Measurements from ENCODE around the gene FGF12. TPM values are rescaled to one million over a fixed set of nuclear protein-coding genes. Genes with fewer than 3 reads are reported as not detected.

The FGF12 gene
- total and polyA plus RNA-seq, 2 of the 13 experiments (the other 11 are each of a cell fraction or from before 2014, with no cell fraction given), result 0.07 TPM; not detected in 1

- TF ChIP-seq CSRNP2 (CRISPR knock-in tag; conservative IDR thresholded peaks at IDR 0.05; ENCODE audit: low read depth), result no peak
- TF ChIP-seq, protein P1, sequence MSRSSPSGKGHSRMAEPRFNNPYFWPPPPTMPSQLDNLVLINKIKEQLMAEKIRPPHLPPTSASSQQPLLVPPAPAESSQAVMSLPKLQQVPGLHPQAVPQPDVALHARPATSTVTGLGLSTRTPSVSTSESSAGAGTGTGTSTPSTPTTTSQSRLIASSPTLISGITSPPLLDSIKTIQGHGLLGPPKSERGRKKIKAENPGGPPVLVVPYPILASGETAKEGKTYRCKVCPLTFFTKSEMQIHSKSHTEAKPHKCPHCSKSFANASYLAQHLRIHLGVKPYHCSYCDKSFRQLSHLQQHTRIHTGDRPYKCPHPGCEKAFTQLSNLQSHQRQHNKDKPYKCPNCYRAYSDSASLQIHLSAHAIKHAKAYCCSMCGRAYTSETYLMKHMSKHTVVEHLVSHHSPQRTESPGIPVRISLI (CRISPR knock-in tag; IDR thresholded peaks at IDR 0.05; ENCODE audit: borderline replicate concordance), result no peak
- TF ChIP-seq GZF1 (CRISPR knock-in tag; IDR thresholded peaks at IDR 0.05), result no peak
- TF ChIP-seq SP5 (CRISPR knock-in tag; IDR thresholded peaks at IDR 0.05; ENCODE audit: borderline replicate concordance, low read depth), result no peak
- no peak for TF ChIP-seq TCF12 (IDR thresholded peaks at IDR 0.05)
- no peak for TF ChIP-seq TCF12 (CRISPR knock-in tag; IDR thresholded peaks at IDR 0.05)
- TF ChIP-seq KDM6A (CRISPR knock-in tag; IDR thresholded peaks at IDR 0.05; ENCODE audit: low read depth), result no peak
- TF ChIP-seq FOXK2 (IDR thresholded peaks at IDR 0.05), result no peak
- TF ChIP-seq CENPT (CRISPR knock-in tag; IDR thresholded peaks at IDR 0.05; ENCODE audit: low read depth), result no peak
- no peak for TF ChIP-seq ZBED4 (CRISPR knock-in tag; IDR thresholded peaks at IDR 0.05; ENCODE audit: borderline replicate concordance)
Measured at GRCh38 chr3:192212335-192212734, 515.0 kb downstream of the FGF12 start (continued).

All from HepG2 (cell line).